Osteoblast (primary cell): ENCODE results near the gene PRPF4. TPM values are rescaled to one million over a fixed set of nuclear protein-coding genes. Genes with fewer than 3 reads are reported as not detected.

Experiments
- DNase-seq: peaks from one replicate; pipeline ENCODE4 v3.0.0; 2011; ENCODE audit warnings: low spot score, mixed read lengths; ENCODE audit not compliant: insufficient read length; ENCODE audit errors: missing footprints
- H2AFZ ChIP-seq: 2 replicates; pipeline ENCODE4 v1.6.0; 2011; ENCODE audit warnings: mild to moderate bottlenecking, low read length
- H3K27ac ChIP-seq: 2 replicates; pipeline ENCODE4 v1.5.1; 2011; ENCODE audit warnings: mild to moderate bottlenecking, low read depth, low read length, moderate library complexity
- H3K27me3 ChIP-seq: 2 replicates; pipeline ENCODE4 v1.6.0; 2012; ENCODE audit warnings: mild to moderate bottlenecking, control low read depth, inconsistent platforms, low read length, moderate library complexity; ENCODE audit not compliant: insufficient read depth
- H3K36me3 ChIP-seq: 2 replicates; pipeline ENCODE4 v1.5.1; 2011; ENCODE audit warnings: mild to moderate bottlenecking, low read length, control low read depth, moderate library complexity; ENCODE audit not compliant: insufficient read depth
- H3K4me1 ChIP-seq: 2 replicates; pipeline ENCODE4 v1.5.1; 2011; ENCODE audit warnings: mild to moderate bottlenecking, low read length, control low read depth, moderate library complexity; ENCODE audit not compliant: insufficient read depth
- H3K4me2 ChIP-seq: 2 replicates; pipeline ENCODE4 v1.6.0; 2011; ENCODE audit warnings: mild to moderate bottlenecking, low read length; ENCODE audit not compliant: insufficient read depth
- H3K4me3 ChIP-seq: fragments of 200-600 bp; sonication (generic); 3 replicates; pipeline ENCODE4 v1.5.1; 2012; ENCODE audit warnings: mild to moderate bottlenecking, low read length, inconsistent platforms; ENCODE audit not compliant: insufficient read depth
- H3K79me2 ChIP-seq: 2 replicates; pipeline ENCODE4 v1.6.0; 2012; ENCODE audit warnings: mild to moderate bottlenecking, low read length, control low read depth, inconsistent platforms; ENCODE audit not compliant: insufficient read depth
- H3K9me3 ChIP-seq: 2 replicates; pipeline ENCODE4 v1.5.1; 2011; ENCODE audit warnings: low read depth, low read length, control low read depth
- H4K20me1 ChIP-seq: 2 replicates; pipeline ENCODE4 v1.6.0; 2012; ENCODE audit warnings: mild to moderate bottlenecking, low read length, control low read depth; ENCODE audit not compliant: insufficient read depth
- total RNA-seq: library from RNA; depleted of rRNA; stranded (reverse); fragments of >200 nt; gene quantifications from 2 replicates; pipeline ENCODE4 v1.2.3, GENCODE V29; 2012
- TF ChIP-seq, protein P1 (sequence below): IDR thresholded peaks from 2 replicates; pipeline ENCODE4 v1.5.1; 2011; ENCODE audit warnings: mild to moderate bottlenecking, low read depth, low read length, moderate library complexity; ENCODE audit errors: extremely low read depth

Gene PRPF4
- total RNA-seq, 1 donor = 18.1 TPM

DNA sequence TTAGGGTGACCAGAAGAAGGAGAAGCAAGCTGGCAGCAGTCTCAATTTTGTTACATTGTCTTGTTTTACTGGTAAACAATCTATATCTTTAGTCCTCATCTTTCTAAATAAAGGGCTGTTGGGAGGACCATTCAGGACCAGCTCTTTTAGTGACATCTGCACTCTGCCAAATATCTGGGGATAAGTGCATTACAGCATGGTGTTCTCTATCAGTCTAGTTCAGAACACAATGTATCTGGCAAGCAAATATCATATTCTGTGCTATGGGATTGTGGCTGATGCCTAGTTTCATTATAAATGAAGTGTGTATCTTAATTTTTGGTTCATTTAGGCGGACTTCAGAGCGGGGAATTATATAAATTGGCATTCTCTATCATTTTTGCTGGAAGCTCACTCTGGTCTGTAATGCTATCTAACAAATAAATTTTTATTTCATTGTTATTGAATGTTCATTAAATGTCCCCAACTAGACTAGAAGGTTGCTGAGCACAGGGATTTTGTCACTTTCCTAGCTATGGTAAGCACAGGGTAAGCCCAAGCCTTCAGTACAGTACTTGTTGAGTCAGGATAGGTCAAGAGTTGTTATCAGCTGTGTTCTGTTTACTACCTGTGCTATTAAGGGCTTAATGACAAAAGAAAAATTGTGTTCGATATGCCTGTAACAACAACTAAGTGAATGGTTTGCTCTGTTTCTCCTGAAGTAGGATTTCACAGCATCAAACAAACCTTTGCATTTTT, 52.8 kb downstream of the PRPF4 start:
- no peak overlapping the region for H2AFZ ChIP-seq
- H3K4me1 ChIP-seq = no peaks in the 10 kb centered on the region
- no peak overlapping the region for H3K27ac ChIP-seq
- no peaks in the 10 kb centered on the region for H3K27me3 ChIP-seq
- H4K20me1 ChIP-seq = no peaks in the 10 kb centered on the region
- DNase-seq = no peak
- no peak overlapping the region for H3K4me3 ChIP-seq
- H3K9me3 ChIP-seq = no peaks in the 10 kb centered on the region
- TF ChIP-seq, protein P1, sequence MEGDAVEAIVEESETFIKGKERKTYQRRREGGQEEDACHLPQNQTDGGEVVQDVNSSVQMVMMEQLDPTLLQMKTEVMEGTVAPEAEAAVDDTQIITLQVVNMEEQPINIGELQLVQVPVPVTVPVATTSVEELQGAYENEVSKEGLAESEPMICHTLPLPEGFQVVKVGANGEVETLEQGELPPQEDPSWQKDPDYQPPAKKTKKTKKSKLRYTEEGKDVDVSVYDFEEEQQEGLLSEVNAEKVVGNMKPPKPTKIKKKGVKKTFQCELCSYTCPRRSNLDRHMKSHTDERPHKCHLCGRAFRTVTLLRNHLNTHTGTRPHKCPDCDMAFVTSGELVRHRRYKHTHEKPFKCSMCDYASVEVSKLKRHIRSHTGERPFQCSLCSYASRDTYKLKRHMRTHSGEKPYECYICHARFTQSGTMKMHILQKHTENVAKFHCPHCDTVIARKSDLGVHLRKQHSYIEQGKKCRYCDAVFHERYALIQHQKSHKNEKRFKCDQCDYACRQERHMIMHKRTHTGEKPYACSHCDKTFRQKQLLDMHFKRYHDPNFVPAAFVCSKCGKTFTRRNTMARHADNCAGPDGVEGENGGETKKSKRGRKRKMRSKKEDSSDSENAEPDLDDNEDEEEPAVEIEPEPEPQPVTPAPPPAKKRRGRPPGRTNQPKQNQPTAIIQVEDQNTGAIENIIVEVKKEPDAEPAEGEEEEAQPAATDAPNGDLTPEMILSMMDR = no peak
- no peak overlapping the region for H3K4me2 ChIP-seq
- H3K36me3 ChIP-seq = no peaks in the 10 kb centered on the region
- no peaks in the 10 kb centered on the region for H3K79me2 ChIP-seq

DNA sequence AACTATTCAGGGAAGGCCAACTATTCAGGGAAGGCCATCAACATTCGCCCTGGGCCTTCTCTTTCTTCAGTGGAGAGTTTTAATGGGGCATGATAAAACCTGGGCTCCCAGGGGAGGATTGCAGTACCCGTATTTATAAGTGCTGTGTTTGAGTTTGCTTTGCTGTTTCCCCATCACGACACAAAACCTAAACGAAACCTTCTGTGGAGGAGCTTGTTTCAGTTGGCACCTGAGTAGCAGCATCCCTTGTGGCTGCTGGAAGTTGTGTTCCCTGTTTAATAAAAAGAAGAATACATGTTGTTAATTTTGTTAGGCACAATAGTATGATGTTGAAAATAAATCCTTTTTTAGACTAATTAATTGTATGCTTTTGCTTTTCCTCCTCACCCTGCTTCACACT, 56.3 kb downstream of the PRPF4 start:
- no peak overlapping the region for H3K4me2 ChIP-seq
- no peaks in the 10 kb centered on the region for H3K4me1 ChIP-seq
- no peaks in the 10 kb centered on the region for H4K20me1 ChIP-seq
- no peaks in the 10 kb centered on the region for H3K9me3 ChIP-seq
- no peak overlapping the region for H3K4me3 ChIP-seq
- H3K27ac ChIP-seq = no peak overlapping the region
- no peaks in the 10 kb centered on the region for H3K27me3 ChIP-seq
- H3K36me3 ChIP-seq = no peaks in the 10 kb centered on the region
- no peaks in the 10 kb centered on the region for H3K79me2 ChIP-seq
- H2AFZ ChIP-seq = no peak overlapping the region
- no peak for DNase-seq
- TF ChIP-seq, protein P1 = no peak

DNA sequence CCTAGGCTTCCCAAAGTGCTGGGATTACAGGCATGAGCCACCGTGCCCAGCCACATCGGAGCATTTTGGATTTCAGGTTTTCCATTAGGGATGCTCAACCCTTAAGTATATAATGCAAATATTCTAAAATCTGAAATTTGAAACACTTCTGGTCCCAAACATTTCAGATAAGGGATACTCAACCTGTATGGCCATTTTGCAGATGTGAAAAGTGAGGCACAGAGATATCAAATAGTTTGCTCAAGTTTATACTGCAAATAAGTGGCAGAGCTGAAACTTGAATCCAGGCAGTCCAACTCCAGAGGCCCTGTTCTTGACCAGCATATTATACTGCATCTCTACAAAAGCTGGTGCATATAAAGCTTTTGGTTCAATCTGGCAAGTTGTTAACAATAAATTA, 62.3 kb downstream of the PRPF4 start:
- DNase-seq = no peak
- H3K4me2 ChIP-seq = no peak overlapping the region
- H3K4me3 ChIP-seq = no peak overlapping the region
- H2AFZ ChIP-seq = no peak overlapping the region
- no peaks in the 10 kb centered on the region for H4K20me1 ChIP-seq
- H3K79me2 ChIP-seq = no peaks in the 10 kb centered on the region
- H3K4me1 ChIP-seq = peaks cover 9% of the 10 kb centered on the region
- H3K9me3 ChIP-seq = no peaks in the 10 kb centered on the region
- no peaks in the 10 kb centered on the region for H3K36me3 ChIP-seq
- no peak overlapping the region for H3K27ac ChIP-seq
- no peaks in the 10 kb centered on the region for H3K27me3 ChIP-seq
- TF ChIP-seq, protein P1 = no peak

DNA sequence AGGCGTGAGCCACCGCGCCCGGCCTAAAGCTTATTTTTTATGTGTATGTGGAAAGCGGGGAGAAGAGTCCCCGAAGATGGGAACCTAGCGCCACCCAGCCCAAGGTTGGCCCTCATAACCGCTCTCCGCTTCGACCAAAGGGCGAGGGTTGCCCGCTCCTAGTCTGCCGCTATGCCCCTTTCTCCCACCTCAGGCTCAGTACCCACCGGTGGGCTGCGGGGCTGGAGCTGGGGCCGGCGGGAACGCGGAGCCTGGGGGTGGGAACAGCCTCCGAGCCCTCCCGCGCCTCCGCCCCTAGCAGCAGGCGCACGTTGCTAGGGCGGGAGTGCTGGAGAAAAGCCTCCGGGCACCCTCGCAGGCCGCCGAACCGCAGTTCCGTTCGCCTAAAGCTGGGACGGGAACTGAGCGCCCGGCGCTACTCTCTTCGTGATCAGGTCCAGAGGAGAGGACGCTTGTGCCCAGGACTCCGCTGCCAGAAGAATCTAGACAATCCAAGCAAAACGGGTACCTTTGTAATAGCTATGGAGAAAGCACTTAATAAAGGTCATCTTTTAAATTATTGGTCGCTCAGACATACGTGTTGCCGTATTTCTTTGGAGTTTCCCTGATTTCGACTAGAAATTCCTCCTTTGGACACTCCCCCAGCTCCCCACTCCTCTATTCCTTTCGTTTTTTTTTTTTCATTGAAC, 64.7 kb downstream of the PRPF4 start, which contains the start of gene WDR31:
Gene WDR31, minus strand, starts transcription at position 265 of the 689 bp plus-strand sequence. CDS start 8,253 bp downstream, outside the sequence.
- Histone ChIP-seq H4K20me1 (no peaks in the 10 kb centered on the region), H3K27ac (peak within 1 kb of the TSS; percentile 52), H3K27me3 (no peaks in the 10 kb centered on the region), H3K4me2 (peak within 1 kb of the TSS; percentile 99), H3K79me2 (no peaks in the 10 kb centered on the region), H3K9me3 (no peaks in the 10 kb centered on the region), H3K36me3 (no peaks in the 10 kb centered on the region), H3K4me1 (peaks cover 13% of the 10 kb centered on the region), H2AFZ (peak within 1 kb of the TSS; percentile 99), H3K4me3 (peak within 1 kb of the TSS; percentile 93)
- DNase-seq = peak; percentile 97
- TF ChIP-seq, protein P1 = no peak
